Left lung (tissue), 10 donors: ENCODE results near the gene ZNF19. TPM values are rescaled to one million over a fixed set of nuclear protein-coding genes. Genes with fewer than 3 reads are reported as not detected.
A peak's percentile ranks its signal among the peaks of the same experiment; 100 is the strongest.

Experiments
- ATAC-seq: fragments of 200-7000 bp; cut with Tn5 transposase; one replicate; pipeline ENCODE4 v1.9.1; 2020; ENCODE audit warnings: moderate library complexity
- DNase-seq, 4 donors: peaks; one replicate each; pipeline ENCODE4 v3.0.0-alpha.2; 2013 to 2020
- H3K27ac ChIP-seq, 2 donors: fragments of 200-600 bp; sonication (generic) in 1 of 2; one replicate each; pipeline versions ENCODE4 v1.5.0 to v1.8.0; 2020 to 2021
- H3K27me3 ChIP-seq, 2 donors: fragments of 200-600 bp; sonication (generic) in 1 of 2; one replicate each; pipeline versions ENCODE4 v1.5.0 to v1.8.0; 2020 to 2021
- H3K36me3 ChIP-seq, 2 donors: fragments of 200-600 bp; sonication (generic) in 1 of 2; one replicate each; pipeline versions ENCODE4 v1.5.0 to v1.8.0; 2020 to 2021
- H3K4me1 ChIP-seq, 2 donors: fragments of 200-600 bp; one replicate each; pipeline ENCODE4 v1.8.0; 2021
- H3K4me3 ChIP-seq, 2 donors: fragments of 200-600 bp; sonication (generic) in 1 of 2; one replicate each; pipeline versions ENCODE4 v1.5.0 to v1.8.0; 2020 to 2021; ENCODE audit warnings: mild to moderate bottlenecking in 1 of 2
- H3K9me3 ChIP-seq, 2 donors: fragments of 200-600 bp; sonication (generic) in 1 of 2; one replicate each; pipeline versions ENCODE4 v1.5.0 to v1.8.0; 2020 to 2021
- CTCF ChIP-seq, 2 donors: fragments of 200-600 bp; sonication (generic) in 1 of 2; IDR thresholded peaks; one replicate each; pipeline versions ENCODE4 v1.5.0 to v1.8.0; 2021; ENCODE audit warnings: antibody characterized with exemption in 2 of 2
- intact Hi-C, 2 donors: fragments of 100-400 bp; cut with DNase I; formaldehyde crosslinking; loops; one replicate each; pipeline versions ENCODE4 v1.11.2 to v1.14.2; 2022
- polyA plus RNA-seq, 6 donors: library from polyadenylated mRNA; unstranded; fragments of 120-200 nt; gene quantifications; one replicate each; pipeline ENCODE4 v1.2.1, GENCODE V29; 2013; ENCODE audit not compliant: insufficient read length in 6 of 6
- total RNA-seq, 2 donors: library from RNA; stranded (reverse); fragmentation: NEBNext Ultra II Directional; extraction: Animal tissue kit (Norgen Biotek cat#: 25700); gene quantifications; one replicate each; pipeline ENCODE4 v1.2.1, GENCODE V29; 2021
- donor health status: DM: no; HTN: yes; CAD: no.
- donor health status: DM: no; HTN: no; CAD: no.

Gene ZNF19
- total and polyA plus RNA-seq, 8 donors = 6.9 to 13.9 (median 10.9) TPM

- ATAC-seq = no peak
- intact Hi-C loops = no loop called here
- DNase-seq = no peak
- H3K4me1 ChIP-seq = peaks cover 5 to 21% of the 10 kb centered on the region in 2 donors
- H3K4me3 ChIP-seq = peak overlapping the region in 1 of 2 donors; percentile 73
- H3K36me3 ChIP-seq = peaks cover 0 to 10% of the 10 kb centered on the region in 2 donors
- H3K27ac ChIP-seq = no peak overlapping the region
- no peak for TF ChIP-seq CTCF (IDR thresholded peaks at IDR 0.05)
- H3K27me3 ChIP-seq = no peaks in the 10 kb centered on the region
- H3K9me3 ChIP-seq = no peaks in the 10 kb centered on the region
Observed at GRCh38 chr16:71460941-71461340, 28.2 kb downstream of the ZNF19 start.

- TF ChIP-seq CTCF (IDR thresholded peaks at IDR 0.05) = no peak
- Histone ChIP-seq H3K4me3 (no peak overlapping the region), H3K27me3 (no peaks in the 10 kb centered on the region), H3K36me3 (peaks cover 0 to 17% of the 10 kb centered on the region in 2 donors), H3K9me3 (no peaks in the 10 kb centered on the region), H3K27ac (no peak overlapping the region), H3K4me1 (peaks cover 5 to 21% of the 10 kb centered on the region in 2 donors)
- no peak for DNase-seq
- intact Hi-C loops = no loop called here
- no peak for ATAC-seq
Observed at GRCh38 chr16:71460236-71460635, 28.9 kb downstream of the ZNF19 start.

GRCh38 chr16:71459510-71459909, 29.6 kb downstream of the ZNF19 start:
- TF ChIP-seq CTCF (IDR thresholded peaks at IDR 0.05) = no peak
- intact Hi-C loops = no loop called here

GRCh38 chr16:71456801-71457200, 32.3 kb downstream of the ZNF19 start:
- no peak overlapping the region for H3K27ac ChIP-seq
- peaks cover 0 to 15% of the 10 kb centered on the region in 2 donors for H3K4me1 ChIP-seq
- ATAC-seq (no peak), DNase-seq (no peak)
- intact Hi-C loops = no loop called here
- no peak for TF ChIP-seq CTCF (IDR thresholded peaks at IDR 0.05)
- no peak overlapping the region for H3K4me3 ChIP-seq
- peaks cover 0 to 52% of the 10 kb centered on the region in 2 donors for H3K36me3 ChIP-seq
- H3K9me3 ChIP-seq = peaks cover 0 to 23% of the 10 kb centered on the region in 2 donors
- H3K27me3 ChIP-seq = no peaks in the 10 kb centered on the region

More at GRCh38 chr16:71459510-71459909, 29.6 kb downstream of the ZNF19 start:
- no peaks in the 10 kb centered on the region for H3K9me3 ChIP-seq
- no peak overlapping the region for H3K4me3 ChIP-seq
- DNase-seq (no peak), ATAC-seq (no peak)
- H3K27me3 ChIP-seq = no peaks in the 10 kb centered on the region
- peaks cover 0 to 25% of the 10 kb centered on the region in 2 donors for H3K36me3 ChIP-seq
- no peak overlapping the region for H3K27ac ChIP-seq
- peaks cover 5 to 21% of the 10 kb centered on the region in 2 donors for H3K4me1 ChIP-seq

GRCh38 chr16:71453036-71453435, 36.1 kb downstream of the ZNF19 start:
- DNase-seq = no peak
- ATAC-seq = no peak
- intact Hi-C loops = no loop called here
- H3K27ac ChIP-seq = no peak overlapping the region
- no peaks in the 10 kb centered on the region for H3K4me1 ChIP-seq
- no peak for TF ChIP-seq CTCF (IDR thresholded peaks at IDR 0.05)
- H3K27me3 ChIP-seq = no peaks in the 10 kb centered on the region
- peaks cover 0 to 89% of the 10 kb centered on the region in 2 donors for H3K36me3 ChIP-seq
- no peak overlapping the region for H3K4me3 ChIP-seq
- peaks cover 4 to 60% of the 10 kb centered on the region in 2 donors for H3K9me3 ChIP-seq
